Testis (tissue), 3 donors: Measurements from ENCODE around the gene CTNNA1. TPM values are rescaled to one million over a fixed set of nuclear protein-coding genes. Genes with fewer than 3 reads are reported as not detected.
"Not testable (repeated sequence)": the region's sequence is repeated elsewhere in the genome, so short reads cannot be mapped to it uniquely, and the experiment has no call there.

Source experiments
- DNase-seq: peaks from one replicate; pipeline ENCODE4 v3.0.0-alpha.2; 2019
- H3K27ac ChIP-seq, 2 donors: fragments of 200-600 bp; sonication (generic); one replicate each; pipeline ENCODE4 v1.5.1; 2019
- H3K27me3 ChIP-seq: fragments of 200-600 bp; sonication (generic); one replicate; pipeline ENCODE4 v1.5.1; 2019
- H3K36me3 ChIP-seq: fragments of 200-600 bp; sonication (generic); one replicate; pipeline ENCODE4 v1.5.1; 2017; ENCODE audit warnings: low read depth; ENCODE audit errors: missing control alignments
- H3K4me1 ChIP-seq: fragments of 200-600 bp; sonication (generic); one replicate; pipeline ENCODE4 v1.5.1; 2019
- H3K4me3 ChIP-seq, 2 donors: fragments of 200-600 bp; sonication (generic); one replicate each; pipeline ENCODE4 v1.5.1; 2017 to 2019
- H3K9me3 ChIP-seq: fragments of 200-600 bp; sonication (generic); one replicate; pipeline ENCODE4 v1.5.1; 2017
- POLR2A ChIP-seq: fragments of 450-650 bp; IDR thresholded peaks from one replicate; pipeline ENCODE4 v1.6.1; 2017; ENCODE audit warnings: antibody characterized with exemption, mild to moderate bottlenecking, moderate library complexity
- WGBS, 2 donors: methylation state at CpG; one replicate each; pipeline ENCODE4 v1.1.5; 2018; 5-methylcytosine and 5-hydroxymethylcytosine counted together
- intact Hi-C: fragments of 100-400 bp; cut with DNase I; formaldehyde crosslinking; loops from one replicate; pipeline ENCODE4 v1.15.1; 2023; ENCODE audit warnings: low total_unique reads
- polyA plus RNA-seq: library from polyadenylated mRNA; stranded (reverse); fragments of 350-450 nt; fragmentation: Illumina TruSeq; extraction: RNeasy Lipid Tissue Mini Kit (QIAGEN cat#74804); gene quantifications from one replicate; pipeline ENCODE4 v1.2.3, GENCODE V29; 2014; ENCODE audit warnings: low read depth, low replicate concordance; ENCODE audit not compliant: insufficient read depth
- total RNA-seq, 2 donors: library from RNA; depleted of rRNA; stranded (reverse); fragments of >200 nt; gene quantifications; one replicate each; pipeline ENCODE4 v1.2.3, GENCODE V29; 2016
- TF ChIP-seq, protein P1 (sequence below), 3 experiments: fragments of 450-650 bp in 2 of 3; fragments of 200-600 bp in 1 of 3; sonication (generic) in 1 of 3; IDR thresholded peaks; one replicate each; pipeline ENCODE4 v1.5.1; 2016 to 2019; ENCODE audit warnings: antibody characterized with exemption in 3 of 3, mild to moderate bottlenecking in 2 of 3, moderate library complexity in 1 of 3

CTNNA1 gene
- total and polyA plus RNA-seq, 3 donors from 2014 or later, result 107 to 154 (median 135) TPM

- H3K27me3 ChIP-seq, result no peaks in the 10 kb centered on the region
- H3K27ac ChIP-seq, result no peak overlapping the region
- intact Hi-C loops, result no loop called here
- no peak for TF ChIP-seq POLR2A
- TF ChIP-seq, protein P1, sequence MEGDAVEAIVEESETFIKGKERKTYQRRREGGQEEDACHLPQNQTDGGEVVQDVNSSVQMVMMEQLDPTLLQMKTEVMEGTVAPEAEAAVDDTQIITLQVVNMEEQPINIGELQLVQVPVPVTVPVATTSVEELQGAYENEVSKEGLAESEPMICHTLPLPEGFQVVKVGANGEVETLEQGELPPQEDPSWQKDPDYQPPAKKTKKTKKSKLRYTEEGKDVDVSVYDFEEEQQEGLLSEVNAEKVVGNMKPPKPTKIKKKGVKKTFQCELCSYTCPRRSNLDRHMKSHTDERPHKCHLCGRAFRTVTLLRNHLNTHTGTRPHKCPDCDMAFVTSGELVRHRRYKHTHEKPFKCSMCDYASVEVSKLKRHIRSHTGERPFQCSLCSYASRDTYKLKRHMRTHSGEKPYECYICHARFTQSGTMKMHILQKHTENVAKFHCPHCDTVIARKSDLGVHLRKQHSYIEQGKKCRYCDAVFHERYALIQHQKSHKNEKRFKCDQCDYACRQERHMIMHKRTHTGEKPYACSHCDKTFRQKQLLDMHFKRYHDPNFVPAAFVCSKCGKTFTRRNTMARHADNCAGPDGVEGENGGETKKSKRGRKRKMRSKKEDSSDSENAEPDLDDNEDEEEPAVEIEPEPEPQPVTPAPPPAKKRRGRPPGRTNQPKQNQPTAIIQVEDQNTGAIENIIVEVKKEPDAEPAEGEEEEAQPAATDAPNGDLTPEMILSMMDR (IDR thresholded peaks at IDR 0.05), result no peak
- WGBS, 2 donors, result 46 to 50% methylated on average over 1 of the region's 1 CpG
- H3K4me1 ChIP-seq, result peaks cover 3% of the 10 kb centered on the region
- H3K36me3 ChIP-seq, result no peaks in the 10 kb centered on the region
- no peak for DNase-seq
- H3K4me3 ChIP-seq, result no peak overlapping the region
- H3K9me3 ChIP-seq, result no peaks in the 10 kb centered on the region
Observed at GRCh38 chr5:138762110-138762509, 8.9 kb downstream of the CTNNA1 start.

DNA sequence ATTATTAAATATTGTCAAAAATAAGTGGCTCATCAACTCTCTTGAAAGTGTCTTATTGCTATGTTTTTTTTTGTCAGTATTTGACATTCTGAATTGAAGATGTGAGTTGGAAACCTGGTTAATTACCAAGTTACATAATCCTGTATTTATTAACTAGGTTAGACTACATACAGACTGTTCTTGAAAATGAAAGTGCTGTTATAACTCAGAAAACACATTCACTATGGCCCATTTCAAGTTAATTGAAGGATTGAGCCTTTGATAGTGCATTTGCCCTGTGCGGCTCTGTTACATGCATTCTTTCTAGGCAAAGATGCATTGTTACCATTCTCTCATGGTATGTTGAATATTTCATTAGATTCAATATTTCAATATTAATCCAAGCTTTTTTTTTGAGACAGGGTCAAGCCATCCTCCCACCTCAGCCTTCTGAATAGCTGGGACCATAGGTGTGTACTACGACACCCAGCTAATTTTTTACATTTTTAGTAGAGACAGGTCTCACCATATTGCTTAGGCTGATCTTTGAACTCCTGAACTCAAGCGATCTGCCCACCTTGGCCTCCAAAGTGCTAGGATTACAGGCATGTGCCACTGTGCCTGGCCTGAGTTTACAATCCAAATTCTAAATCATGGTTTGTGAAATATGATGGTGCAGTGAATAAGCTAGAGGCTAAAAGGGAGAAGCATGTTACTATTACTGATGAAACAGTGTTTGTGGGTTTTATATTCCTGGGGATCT lies 10.0 kb downstream of the CTNNA1 start:
- intact Hi-C loops, result no loop called here
- whole genome bisulfite sequencing, 2 donors, result 86 to 91% methylated on average over 3 of the region's 3 CpGs
- DNase-seq, result no peak
- Histone ChIP-seq H3K27me3 (no peaks in the 10 kb centered on the region), H3K4me3 (no peak overlapping the region), H3K9me3 (no peaks in the 10 kb centered on the region), H3K27ac (no peak overlapping the region), H3K36me3 (no peaks in the 10 kb centered on the region), H3K4me1 (peaks cover 3% of the 10 kb centered on the region)
- TF ChIP-seq, protein P1 (IDR thresholded peaks at IDR 0.05), result no peak
- no peak for TF ChIP-seq POLR2A

GRCh38 chr5:138770291-138770690 lies 17.1 kb downstream of the CTNNA1 start:
- H3K9me3 ChIP-seq, result no peaks in the 10 kb centered on the region
- intact Hi-C loops, result no loop called here
- TF ChIP-seq POLR2A, result no peak
- TF ChIP-seq, protein P1 (IDR thresholded peaks at IDR 0.05), result no peak
- no peak overlapping the region for H3K27ac ChIP-seq
- no peaks in the 10 kb centered on the region for H3K36me3 ChIP-seq
- H3K27me3 ChIP-seq, result no peaks in the 10 kb centered on the region
- H3K4me1 ChIP-seq, result peaks cover 4% of the 10 kb centered on the region
- no peak for DNase-seq
- 73 to 80% methylated on average over 6 of the region's 6 CpGs for WGBS, 2 donors
- H3K4me3 ChIP-seq, result no peak overlapping the region

- no peak for DNase-seq
- intact Hi-C loops, result no loop called here
- H3K27me3 ChIP-seq, result no peaks in the 10 kb centered on the region
- no peaks in the 10 kb centered on the region for H3K36me3 ChIP-seq
- H3K4me3 ChIP-seq, result no peak overlapping the region
- WGBS, 2 donors, result 64 to 71% methylated on average over 1 of the region's 1 CpG
- no peak overlapping the region for H3K27ac ChIP-seq
- TF ChIP-seq, protein P1 (IDR thresholded peaks at IDR 0.05), result no peak
- TF ChIP-seq POLR2A, result no peak
- H3K4me1 ChIP-seq, result peaks cover 4% of the 10 kb centered on the region
- H3K9me3 ChIP-seq, result no peaks in the 10 kb centered on the region
Observed at GRCh38 chr5:138770977-138771376, 17.8 kb downstream of the CTNNA1 start.

GRCh38 chr5:138772986-138773594 lies 19.9 kb downstream of the CTNNA1 start:
- DNase-seq, result no peak
- no peaks in the 10 kb centered on the region for H3K27me3 ChIP-seq
- no peak overlapping the region for H3K4me3 ChIP-seq
- TF ChIP-seq POLR2A, result no peak
- TF ChIP-seq, protein P1 (IDR thresholded peaks at IDR 0.05), result no peak
- H3K27ac ChIP-seq, result no peak overlapping the region
- 41 to 52% methylated on average over 5 of the region's 5 CpGs for WGBS, 2 donors
- intact Hi-C loops, result no loop called here
- H3K9me3 ChIP-seq, result no peaks in the 10 kb centered on the region
- no peaks in the 10 kb centered on the region for H3K36me3 ChIP-seq
- peaks cover 4% of the 10 kb centered on the region for H3K4me1 ChIP-seq

DNA sequence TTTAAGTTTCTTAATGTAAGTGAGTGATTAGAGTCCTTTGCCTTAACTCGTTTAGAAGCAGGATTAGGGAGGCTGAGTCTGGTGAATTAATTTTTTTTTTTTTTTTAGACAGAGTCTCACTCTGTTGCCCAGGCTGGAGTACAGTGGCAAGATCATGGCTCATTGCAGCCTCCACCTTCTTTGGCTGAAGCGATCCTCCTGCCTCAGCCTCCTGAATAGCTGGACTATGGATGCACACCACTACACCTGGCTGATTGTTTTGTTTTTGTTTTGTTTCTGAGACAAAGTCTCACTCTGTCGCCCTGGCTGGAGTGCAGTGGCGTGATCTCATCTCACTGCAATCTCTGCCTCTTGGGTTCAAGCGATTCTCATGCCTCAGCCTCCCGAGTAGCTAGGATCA lies 20.4 kb downstream of the CTNNA1 start:
- H3K4me1 ChIP-seq, H3K27me3 ChIP-seq, H3K4me3 ChIP-seq, H3K27ac ChIP-seq, H3K36me3 ChIP-seq, H3K9me3 ChIP-seq, DNase-seq, intact Hi-C loops: not testable (repeated sequence)
- WGBS, 2 donors, result 86 to 88% methylated on average over 6 of the region's 6 CpGs
